GM18861 (cell line): ENCODE measurements around the gene COL4A1.

ENCODE experiments used
- ATAC-seq: cut with Tn5 transposase; IDR thresholded peaks from one replicate; pipeline ENCODE4 v1.9.1; 2021; ENCODE audit not compliant: unreplicated experiment

Gene COL4A1

GRCh38 chr13:110138010-110138699 is 168.8 kb downstream of the COL4A1 start:
- ATAC-seq = peak; percentile 59

- peak; percentile 72 for ATAC-seq
These were observed 169.3 kb downstream of the COL4A1 start for GRCh38 chr13:110137680-110138009.

GRCh38 chr13:110136660-110137585 is 170.0 kb downstream of the COL4A1 start:
- ATAC-seq = no peak

GRCh38 chr13:110135977-110136597 is 170.9 kb downstream of the COL4A1 start:
- no peak for ATAC-seq

- no peak for ATAC-seq
These were observed 172.2 kb downstream of the COL4A1 start for GRCh38 chr13:110134801-110135200.

GRCh38 chr13:110133425-110134235 is 173.3 kb downstream of the COL4A1 start:
- ATAC-seq = no peak

- no peak for ATAC-seq
These were observed 174.6 kb downstream of the COL4A1 start for GRCh38 chr13:110132225-110132982.

GRCh38 chr13:110131424-110131823 is 175.5 kb downstream of the COL4A1 start:
- no peak for ATAC-seq

GRCh38 chr13:110130431-110130830 is 176.5 kb downstream of the COL4A1 start:
- ATAC-seq = no peak

GRCh38 chr13:110129539-110130186 is 177.3 kb downstream of the COL4A1 start:
- no peak for ATAC-seq

GRCh38 chr13:110129076-110129475 is 177.9 kb downstream of the COL4A1 start:
- ATAC-seq = no peak

- ATAC-seq = no peak
These were observed 178.4 kb downstream of the COL4A1 start for GRCh38 chr13:110128546-110128945.

- ATAC-seq = no peak
These were observed 178.9 kb downstream of the COL4A1 start for GRCh38 chr13:110127986-110128511.

- no peak for ATAC-seq
These were observed 180.5 kb downstream of the COL4A1 start for GRCh38 chr13:110126391-110126961.

- ATAC-seq = no peak
These were observed 181.2 kb downstream of the COL4A1 start for GRCh38 chr13:110125613-110126272.

GRCh38 chr13:110125157-110125556 is 181.8 kb downstream of the COL4A1 start:
- ATAC-seq = no peak

GRCh38 chr13:110124201-110124940 is 182.6 kb downstream of the COL4A1 start:
- no peak for ATAC-seq
